Keratinocyte (primary cell): Measurements from ENCODE around the gene DUT.

Source experiments
- EZH2 ChIP-seq: IDR thresholded peaks from one replicate; pipeline ENCODE4 v1.6.1; 2012; ENCODE audit warnings: inconsistent platforms, mild to moderate bottlenecking, low read length, moderate library complexity
- TF ChIP-seq, protein P1 (sequence below), 3 experiments: IDR thresholded peaks in 1 of 3; conservative IDR thresholded peaks in 1 of 3; optimal IDR thresholded peaks in 1 of 3; 2 replicates in 2 of 3; 3 replicates in 1 of 3; pipeline versions ENCODE3 to v1.5.1; 2011; ENCODE audit warnings: low read length in 3 of 3, mild to moderate bottlenecking in 3 of 3, moderate library complexity in 2 of 3, control low read depth in 1 of 3, inconsistent platforms in 1 of 3; ENCODE audit not compliant: insufficient read depth in 2 of 3; ENCODE audit errors: extremely low read depth in 1 of 3

DNA sequence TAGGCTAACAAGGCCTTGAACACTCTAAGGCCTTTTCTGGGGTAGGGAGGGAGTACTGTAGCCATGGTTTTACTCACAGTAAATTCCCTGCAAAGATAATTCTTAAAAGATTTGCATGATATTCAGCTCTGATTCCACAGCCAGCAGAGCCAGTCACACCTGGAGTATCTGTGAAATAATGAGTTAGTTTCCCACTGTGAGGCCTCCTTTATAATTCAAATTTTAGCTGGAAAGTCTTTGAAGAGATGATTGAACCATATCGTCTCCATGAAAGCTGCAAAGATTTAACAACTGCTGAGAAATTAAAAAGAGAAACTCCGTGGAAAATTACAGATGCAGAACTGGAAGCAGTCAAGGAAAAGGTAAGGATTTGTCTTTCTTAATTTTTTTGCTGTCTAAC, 32.3 kb upstream of the DUT start:
- TF ChIP-seq, protein P1, sequence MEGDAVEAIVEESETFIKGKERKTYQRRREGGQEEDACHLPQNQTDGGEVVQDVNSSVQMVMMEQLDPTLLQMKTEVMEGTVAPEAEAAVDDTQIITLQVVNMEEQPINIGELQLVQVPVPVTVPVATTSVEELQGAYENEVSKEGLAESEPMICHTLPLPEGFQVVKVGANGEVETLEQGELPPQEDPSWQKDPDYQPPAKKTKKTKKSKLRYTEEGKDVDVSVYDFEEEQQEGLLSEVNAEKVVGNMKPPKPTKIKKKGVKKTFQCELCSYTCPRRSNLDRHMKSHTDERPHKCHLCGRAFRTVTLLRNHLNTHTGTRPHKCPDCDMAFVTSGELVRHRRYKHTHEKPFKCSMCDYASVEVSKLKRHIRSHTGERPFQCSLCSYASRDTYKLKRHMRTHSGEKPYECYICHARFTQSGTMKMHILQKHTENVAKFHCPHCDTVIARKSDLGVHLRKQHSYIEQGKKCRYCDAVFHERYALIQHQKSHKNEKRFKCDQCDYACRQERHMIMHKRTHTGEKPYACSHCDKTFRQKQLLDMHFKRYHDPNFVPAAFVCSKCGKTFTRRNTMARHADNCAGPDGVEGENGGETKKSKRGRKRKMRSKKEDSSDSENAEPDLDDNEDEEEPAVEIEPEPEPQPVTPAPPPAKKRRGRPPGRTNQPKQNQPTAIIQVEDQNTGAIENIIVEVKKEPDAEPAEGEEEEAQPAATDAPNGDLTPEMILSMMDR (optimal IDR thresholded peaks at IDR 0.05 in 1 of 3, IDR thresholded peaks at IDR 0.05 in 1 of 3, conservative IDR thresholded peaks at IDR 0.05 in 1 of 3; ENCODE audit: extremely low read depth in 1 of 3, insufficient read depth in 2 of 3, low read length in 3 of 3), result no peak
- TF ChIP-seq EZH2, result no peak
